Endothelial cell (in vitro differentiated cells): Measurements from ENCODE around the gene PPARD. TPM values are rescaled to one million over a fixed set of nuclear protein-coding genes. Genes with fewer than 3 reads are reported as not detected.
"Not testable (repeated sequence)": the region's sequence is repeated elsewhere in the genome, so short reads cannot be mapped to it uniquely, and the experiment has no call there.

Experiments
- DNase-seq: peaks from one replicate; pipeline ENCODE4 v3.0.0; 2021; ENCODE audit warnings: low spot score
- H3K27ac Mint-ChIP-seq: one replicate; pipeline ENCODE4 v1.8.0; 2021; ENCODE audit warnings: mixed read lengths, inconsistent platforms; ENCODE audit not compliant: unreplicated experiment
- H3K27me3 Mint-ChIP-seq: one replicate; pipeline ENCODE4 v1.8.0; 2021; ENCODE audit warnings: mild to moderate bottlenecking, moderate library complexity, mixed read lengths, inconsistent platforms; ENCODE audit not compliant: unreplicated experiment
- H3K36me3 Mint-ChIP-seq: one replicate; pipeline ENCODE4 v1.8.0; 2021; ENCODE audit warnings: mild to moderate bottlenecking, low read depth, mixed read lengths, inconsistent platforms; ENCODE audit not compliant: unreplicated experiment
- H3K4me1 Mint-ChIP-seq: one replicate; pipeline ENCODE4 v1.8.0; 2021; ENCODE audit warnings: mild to moderate bottlenecking, mixed read lengths, inconsistent platforms; ENCODE audit not compliant: unreplicated experiment
- H3K4me3 Mint-ChIP-seq: one replicate; pipeline ENCODE4 v1.8.0; 2021; ENCODE audit warnings: mild to moderate bottlenecking, mixed read lengths, inconsistent platforms; ENCODE audit not compliant: unreplicated experiment
- H3K9me3 Mint-ChIP-seq: one replicate; pipeline ENCODE4 v1.8.0; 2021; ENCODE audit warnings: mixed read lengths, inconsistent platforms; ENCODE audit not compliant: unreplicated experiment
- CTCF ChIP-seq: fragments of 200-600 bp; sonication (generic); IDR thresholded peaks from one replicate; pipeline ENCODE4 v1.5.0; 2021; ENCODE audit warnings: antibody characterized with exemption; ENCODE audit not compliant: unreplicated experiment
- total RNA-seq: library from RNA; stranded (reverse); fragmentation: NEBNext Ultra II Directional; extraction: Animal tissue kit (Norgen Biotek cat#: 25700); gene quantifications from one replicate; pipeline ENCODE4 v1.2.1, GENCODE V29; 2021; ENCODE audit not compliant: unreplicated experiment

The PPARD gene
- total RNA-seq, 1 donor from 2014 or later, result 38.7 TPM

GRCh38 chr6:35330541-35331119, 11.7 kb upstream of the PPARD start:
- no peak overlapping the region for H3K27ac Mint-ChIP-seq
- peaks cover 5% of the 10 kb centered on the region for H3K4me1 Mint-ChIP-seq
- H3K4me3 Mint-ChIP-seq, result no peak overlapping the region
- H3K27me3 Mint-ChIP-seq, result peaks cover 2% of the 10 kb centered on the region
- no peak for TF ChIP-seq CTCF
- peaks cover 3% of the 10 kb centered on the region for H3K36me3 Mint-ChIP-seq
- DNase-seq, result no peak
- no peaks in the 10 kb centered on the region for H3K9me3 Mint-ChIP-seq

GRCh38 chr6:35332074-35332887, 10.1 kb upstream of the PPARD start:
- H3K36me3 Mint-ChIP-seq, H3K27ac Mint-ChIP-seq, DNase-seq, H3K9me3 Mint-ChIP-seq, H3K4me3 Mint-ChIP-seq, H3K4me1 Mint-ChIP-seq, H3K27me3 Mint-ChIP-seq: not testable (repeated sequence)

GRCh38 chr6:35341557-35341956, 801 bp upstream of the PPARD start:
- Mint-ChIP-seq H3K9me3 (no peaks in the 10 kb centered on the region), H3K36me3 (peaks cover 8% of the 10 kb centered on the region), H3K4me1 (peaks cover 27% of the 10 kb centered on the region), H3K27me3 (peaks cover 9% of the 10 kb centered on the region), H3K27ac (no peak overlapping the region), H3K4me3 (no peak overlapping the region)
- no peak for DNase-seq
- TF ChIP-seq CTCF, result no peak

- Mint-ChIP-seq H3K4me3 (peak overlapping the region; percentile 97), H3K27ac (peak overlapping the region; percentile 48), H3K4me1 (peaks cover 32% of the 10 kb centered on the region), H3K36me3 (peaks cover 11% of the 10 kb centered on the region), H3K9me3 (no peaks in the 10 kb centered on the region), H3K27me3 (peaks cover 6% of the 10 kb centered on the region)
- no peak for TF ChIP-seq CTCF
- no peak for DNase-seq
Measured at GRCh38 chr6:35343092-35343834, 905 bp downstream of the PPARD start.

- peaks cover 6% of the 10 kb centered on the region for H3K27me3 Mint-ChIP-seq
- H3K27ac Mint-ChIP-seq, result peak overlapping the region; percentile 86
- H3K4me1 Mint-ChIP-seq, result peaks cover 37% of the 10 kb centered on the region
- TF ChIP-seq CTCF, result no peak
- peak overlapping the region; percentile 97 for H3K4me3 Mint-ChIP-seq
- DNase-seq, result no peak
- H3K36me3 Mint-ChIP-seq, result peaks cover 15% of the 10 kb centered on the region
- H3K9me3 Mint-ChIP-seq, result no peaks in the 10 kb centered on the region
Measured at GRCh38 chr6:35343835-35344550, 1.6 kb downstream of the PPARD start.
